Kidney glomerular epithelial cell (primary cell): Measurements from ENCODE around the gene CPSF2.
"Not testable (repeated sequence)": the region's sequence is repeated elsewhere in the genome, so short reads cannot be mapped to it uniquely, and the experiment has no call there.

Experiments
- DNase-seq: peaks from one replicate; lab custom pipeline; 2025; lab: John Stamatoyannopoulos, UW

The CPSF2 gene

GRCh38 chr14:92160619-92161018, 38.9 kb downstream of the CPSF2 start:
- DNase-seq = no peak

GRCh38 chr14:92161521-92161920, 39.8 kb downstream of the CPSF2 start:
- DNase-seq = no peak

GRCh38 chr14:92164958-92165357, 43.2 kb downstream of the CPSF2 start:
- DNase-seq = no peak

- DNase-seq = no peak
Measured at GRCh38 chr14:92173668-92174067, 51.9 kb downstream of the CPSF2 start.

GRCh38 chr14:92175811-92176210, 54.0 kb downstream of the CPSF2 start:
- no peak for DNase-seq

- no peak for DNase-seq
Measured at GRCh38 chr14:92176476-92176875, 54.7 kb downstream of the CPSF2 start.

- DNase-seq = not testable (repeated sequence)
Measured at GRCh38 chr14:92179178-92179577, 57.4 kb downstream of the CPSF2 start.

- DNase-seq = no peak
Measured at GRCh38 chr14:92185559-92185958, 63.8 kb downstream of the CPSF2 start.

- DNase-seq = not testable (repeated sequence)
Measured at GRCh38 chr14:92187616-92188015, 65.8 kb downstream of the CPSF2 start.

GRCh38 chr14:92190768-92191167, 69.0 kb downstream of the CPSF2 start:
- no peak for DNase-seq

- DNase-seq = no peak
Measured at GRCh38 chr14:92198804-92199203, 77.0 kb downstream of the CPSF2 start.

- DNase-seq = no peak
Measured at GRCh38 chr14:92199763-92200162, 78.0 kb downstream of the CPSF2 start.

GRCh38 chr14:92203116-92203515, 81.3 kb downstream of the CPSF2 start:
- DNase-seq = no peak

- no peak for DNase-seq
Measured at GRCh38 chr14:92204792-92205191, 83.0 kb downstream of the CPSF2 start.

- DNase-seq = no peak
Measured at GRCh38 chr14:92207012-92207927, 85.5 kb downstream of the CPSF2 start.

GRCh38 chr14:92207928-92208265, 86.1 kb downstream of the CPSF2 start:
- no peak for DNase-seq

- DNase-seq = no peak
Measured at GRCh38 chr14:92209141-92209540, 87.4 kb downstream of the CPSF2 start.

- not testable (repeated sequence) for DNase-seq
Measured at GRCh38 chr14:92213125-92213524, 91.4 kb downstream of the CPSF2 start.

- no peak for DNase-seq
Measured at GRCh38 chr14:92215579-92215978, 93.8 kb downstream of the CPSF2 start.

GRCh38 chr14:92217936-92218335, 96.2 kb downstream of the CPSF2 start:
- no peak for DNase-seq
